ENCODE measurements around the gene ZNF207.
"Not testable (repeated sequence)": the region's sequence is repeated elsewhere in the genome, so short reads cannot be mapped to it uniquely, and the experiment has no call there.

Gene ZNF207

GRCh38 chr17:32335687-32336086 is 14.3 kb upstream of the ZNF207 start:
- peak; percentile 91 for DNase-seq

GRCh38 chr17:32341141-32341856 is 8.7 kb upstream of the ZNF207 start:
- peak; percentile 33 for DNase-seq

- peak; percentile 74 for DNase-seq
These were observed 7.9 kb upstream of the ZNF207 start, which contains the start of gene C17orf75 for GRCh38 chr17:32341857-32342602. Gene C17orf75, minus strand, starts transcription at chr17:32342173. Its CDS starts 34 bp downstream, at chr17:32342139.

GRCh38 chr17:32342603-32343325 is 7.2 kb upstream of the ZNF207 start:
- no peak for DNase-seq

GRCh38 chr17:32345951-32346600 is 3.9 kb upstream of the ZNF207 start:
- DNase-seq, result no peak

GRCh38 chr17:32348483-32348800 is 1.5 kb upstream of the ZNF207 start:
- no peak for DNase-seq

- no peak for DNase-seq
These were observed 479 bp upstream of the ZNF207 start for GRCh38 chr17:32349503-32349853.

- DNase-seq, result peak; percentile 66
These were observed 885 bp downstream of the ZNF207 start for GRCh38 chr17:32350666-32351418.

GRCh38 chr17:32352734-32353133 is 2.8 kb downstream of the ZNF207 start:
- DNase-seq, result not testable (repeated sequence)

GRCh38 chr17:32355649-32356377 is 5.9 kb downstream of the ZNF207 start:
- no peak for DNase-seq

GRCh38 chr17:32356378-32356743 is 6.4 kb downstream of the ZNF207 start:
- no peak for DNase-seq

GRCh38 chr17:32356750-32357149 is 6.8 kb downstream of the ZNF207 start:
- no peak for DNase-seq

- no peak for DNase-seq
These were observed 7.7 kb downstream of the ZNF207 start for GRCh38 chr17:32357615-32358014.

GRCh38 chr17:32361270-32361669 is 11.3 kb downstream of the ZNF207 start:
- no peak for DNase-seq

GRCh38 chr17:32370426-32370825 is 20.5 kb downstream of the ZNF207 start:
- no peak for DNase-seq

- no peak for DNase-seq
These were observed 32.7 kb downstream of the ZNF207 start for GRCh38 chr17:32382526-32383223.

GRCh38 chr17:32383926-32384434 is 34.0 kb downstream of the ZNF207 start:
- no peak for DNase-seq

GRCh38 chr17:32385121-32385520 is 35.2 kb downstream of the ZNF207 start:
- DNase-seq, result no peak

GRCh38 chr17:32385971-32386370 is 36.0 kb downstream of the ZNF207 start:
- DNase-seq, result no peak

GRCh38 chr17:32386844-32387243 is 36.9 kb downstream of the ZNF207 start:
- DNase-seq, result no peak

GRCh38 chr17:32388128-32388527 is 38.2 kb downstream of the ZNF207 start:
- not testable (repeated sequence) for DNase-seq
